HepG2 (cell line): ENCODE results near the gene B4GALT5. TPM values are rescaled to one million over a fixed set of nuclear protein-coding genes. Genes with fewer than 3 reads are reported as not detected.

Experiments
- EP300 ChIP-seq, 3 experiments: sonication (generic) in 1 of 3; formaldehyde crosslinking in 1 of 3; IDR thresholded peaks; 2 replicates each; pipeline versions ENCODE4 v1.5.1 to v1.6.1; 2011 to 2020; ENCODE audit warnings: low read depth in 2 of 3, low read length in 2 of 3, borderline replicate concordance in 1 of 3, improper control_type of control experiment in 1 of 3, mild to moderate bottlenecking in 1 of 3, missing genetic modification reagents in 1 of 3, moderate library complexity in 1 of 3
- HOMEZ ChIP-seq: IDR thresholded peaks from 2 replicates; pipeline ENCODE4 v1.6.1; 2016; ENCODE audit warnings: low read depth
- KDM5A ChIP-seq: fragments of 200-600 bp; sonication (generic); IDR thresholded peaks from 2 replicates; pipeline ENCODE4 v1.7.0; 2018; ENCODE audit warnings: antibody characterized with exemption, mild to moderate bottlenecking, low read length, borderline replicate concordance
- MAX ChIP-seq: IDR thresholded peaks from 2 replicates; pipeline ENCODE4 v1.6.1; 2012; ENCODE audit warnings: inconsistent platforms
- MNT ChIP-seq: fragments of 450-650 bp; IDR thresholded peaks from 2 replicates; pipeline ENCODE4 v1.6.1; 2016
- NFKB2 ChIP-seq: sonication (generic); formaldehyde crosslinking; IDR thresholded peaks from 2 replicates; pipeline ENCODE4 v1.4.0; 2020; ENCODE audit warnings: missing genetic modification reagents, borderline replicate concordance
- NFYC ChIP-seq: IDR thresholded peaks from 2 replicates; pipeline ENCODE4 v1.6.1; 2016; ENCODE audit warnings: missing genetic modification reagents, missing compliant biosample characterization
- ONECUT2 ChIP-seq: sonication (generic); formaldehyde crosslinking; IDR thresholded peaks from 2 replicates; pipeline ENCODE4 v1.4.0; 2020; ENCODE audit warnings: missing genetic modification reagents
- SMC3 ChIP-seq: IDR thresholded peaks from 2 replicates; pipeline ENCODE4 v1.6.1; 2011; ENCODE audit warnings: low read length, improper control_type of control experiment
- SOX6 ChIP-seq, 2 experiments: fragments of 450-650 bp in 1 of 2; sonication (generic) in 1 of 2; formaldehyde crosslinking in 1 of 2; IDR thresholded peaks; 2 replicates each; pipeline versions ENCODE4 v1.4.0 to v1.6.1; 2017 to 2020; ENCODE audit warnings: antibody characterized with exemption in 1 of 2, mild to moderate bottlenecking in 1 of 2, missing genetic modification reagents in 1 of 2
- TCF12 ChIP-seq, 2 experiments: fragments of 450-650 bp in 1 of 2; sonication (generic) in 1 of 2; formaldehyde crosslinking in 1 of 2; IDR thresholded peaks; 2 replicates each; pipeline versions ENCODE4 v1.6.1 to v1.8.0; 2017 to 2022; ENCODE audit warnings: antibody characterized with exemption in 1 of 2, mild to moderate bottlenecking in 1 of 2, missing genetic modification reagents in 1 of 2, moderate library complexity in 1 of 2
- YEATS2 ChIP-seq: sonication (generic); formaldehyde crosslinking; IDR thresholded peaks from 2 replicates; pipeline ENCODE4 v1.4.0; 2020; ENCODE audit warnings: missing genetic modification reagents, borderline replicate concordance
- ZNF225 ChIP-seq: sonication (generic); formaldehyde crosslinking; IDR thresholded peaks from 2 replicates; pipeline ENCODE4 v1.4.0; 2020; ENCODE audit warnings: mild to moderate bottlenecking, missing genetic modification reagents
- ZNF234 ChIP-seq: sonication (generic); formaldehyde crosslinking; conservative IDR thresholded peaks from 2 replicates; pipeline ENCODE4 v1.5.1; 2020; ENCODE audit warnings: mild to moderate bottlenecking, missing genetic modification reagents
- ZNF33B ChIP-seq: sonication (generic); formaldehyde crosslinking; IDR thresholded peaks from 2 replicates; pipeline ENCODE4 v1.5.1; 2020; ENCODE audit warnings: mild to moderate bottlenecking, missing genetic modification reagents
- ZNF549 ChIP-seq: sonication (generic); formaldehyde crosslinking; IDR thresholded peaks from 2 replicates; pipeline ENCODE4 v1.5.0; 2020; ENCODE audit warnings: missing genetic modification reagents
- ZNF567 ChIP-seq: sonication (generic); formaldehyde crosslinking; IDR thresholded peaks from 2 replicates; pipeline ENCODE4 v1.8.1; 2023; ENCODE audit warnings: mild to moderate bottlenecking, missing genetic modification reagents, borderline replicate concordance
- ZNF616 ChIP-seq: sonication (generic); formaldehyde crosslinking; IDR thresholded peaks from 2 replicates; pipeline ENCODE4 v1.5.0; 2020; ENCODE audit warnings: low read depth, mild to moderate bottlenecking, missing genetic modification reagents
- ZNF672 ChIP-seq: sonication (generic); formaldehyde crosslinking; IDR thresholded peaks from 2 replicates; pipeline ENCODE4 v1.8.1; 2022; ENCODE audit warnings: missing genetic modification reagents
- ZNF710 ChIP-seq: sonication (generic); formaldehyde crosslinking; IDR thresholded peaks from 2 replicates; pipeline ENCODE4 v1.5.0; 2020; ENCODE audit warnings: mild to moderate bottlenecking, missing genetic modification reagents, borderline replicate concordance
- ZNF770 ChIP-seq: sonication (generic); formaldehyde crosslinking; IDR thresholded peaks from 2 replicates; pipeline ENCODE4 v1.5.0; 2020; ENCODE audit warnings: mild to moderate bottlenecking, missing genetic modification reagents
- ZSCAN30 ChIP-seq: sonication (generic); formaldehyde crosslinking; IDR thresholded peaks from 2 replicates; pipeline ENCODE4 v1.5.0; 2020; ENCODE audit warnings: mild to moderate bottlenecking, missing genetic modification reagents
- polyA plus RNA-seq, 8 experiments: library from polyadenylated mRNA; depleted of rRNA in 3 of 8; stranded (reverse) in 7 of 8; unstranded in 1 of 8; fragments of >200 nt; fragmentation: Illumina TruSeq in 4 of 8; extraction: Trizol in 4 of 8; gene quantifications; 2 replicates each; pipeline versions ENCODE4 v1.2.1 to v1.2.3, GENCODE V29; 2011 to 2016; ENCODE audit warnings: low read depth in 4 of 8, missing spikeins in 1 of 8, mixed read lengths in 1 of 8; ENCODE audit not compliant: insufficient read depth in 1 of 8
- total RNA-seq, 5 experiments: library from RNA; depleted of rRNA; stranded (reverse); fragments of >200 nt; fragmentation: Illumina TruSeq; extraction: Trizol; gene quantifications; 2 replicates each; pipeline ENCODE4 v1.2.3, GENCODE V29; 2016; ENCODE audit warnings: low read depth in 1 of 5

Gene B4GALT5
- total and polyA plus RNA-seq, 2 of the 13 experiments (the other 11 are each of a cell fraction or from before 2014, with no cell fraction given): 27.3 to 30.9 TPM

- no peak for TF ChIP-seq SOX6 (IDR thresholded peaks at IDR 0.05)
- peak; percentile 34; the same call in 1 of the 2 replicates for TF ChIP-seq SOX6 (CRISPR knock-in tag; IDR thresholded peaks at IDR 0.05)
- TF ChIP-seq ZNF672 (CRISPR knock-in tag): no peak
- TF ChIP-seq ZNF33B (CRISPR knock-in tag): no peak
- TF ChIP-seq KDM5A: no peak
- TF ChIP-seq ZNF234 (CRISPR knock-in tag): no peak
- no peak for TF ChIP-seq EP300 (IDR thresholded peaks at IDR 0.05; ENCODE audit: low read depth in 2 of 2, low read length in 2 of 2)
- no peak for TF ChIP-seq EP300 (CRISPR knock-in tag; IDR thresholded peaks at IDR 0.05; ENCODE audit: borderline replicate concordance)
- no peak for TF ChIP-seq SMC3
- no peak for TF ChIP-seq ZNF616 (CRISPR knock-in tag)
- no peak for TF ChIP-seq ZNF225 (CRISPR knock-in tag)
- no peak for TF ChIP-seq MNT
- no peak for TF ChIP-seq ZNF549 (CRISPR knock-in tag)
- peak; percentile 47; the same call in 1 of the 2 replicates for TF ChIP-seq ZNF710 (CRISPR knock-in tag)
- TF ChIP-seq NFKB2: no peak
- no peak for TF ChIP-seq MAX
- no peak for TF ChIP-seq TCF12 (IDR thresholded peaks at IDR 0.05)
- no peak for TF ChIP-seq TCF12 (CRISPR knock-in tag; IDR thresholded peaks at IDR 0.05)
- TF ChIP-seq ONECUT2 (CRISPR knock-in tag): no peak
- no peak for TF ChIP-seq ZNF567 (CRISPR knock-in tag)
- TF ChIP-seq HOMEZ (CRISPR knock-in tag): peak; percentile 39; the same call in 1 of the 2 replicates
- no peak for TF ChIP-seq YEATS2 (CRISPR knock-in tag)
- no peak for TF ChIP-seq ZSCAN30 (CRISPR knock-in tag)
- TF ChIP-seq ZNF770 (CRISPR knock-in tag): no peak
- no peak for TF ChIP-seq NFYC (CRISPR knock-in tag)
Measured at GRCh38 chr20:49661560-49662329, 51.9 kb downstream of the B4GALT5 start (continued).
